ENCODE results near the gene ANKRD22.

The ANKRD22 gene

DNA sequence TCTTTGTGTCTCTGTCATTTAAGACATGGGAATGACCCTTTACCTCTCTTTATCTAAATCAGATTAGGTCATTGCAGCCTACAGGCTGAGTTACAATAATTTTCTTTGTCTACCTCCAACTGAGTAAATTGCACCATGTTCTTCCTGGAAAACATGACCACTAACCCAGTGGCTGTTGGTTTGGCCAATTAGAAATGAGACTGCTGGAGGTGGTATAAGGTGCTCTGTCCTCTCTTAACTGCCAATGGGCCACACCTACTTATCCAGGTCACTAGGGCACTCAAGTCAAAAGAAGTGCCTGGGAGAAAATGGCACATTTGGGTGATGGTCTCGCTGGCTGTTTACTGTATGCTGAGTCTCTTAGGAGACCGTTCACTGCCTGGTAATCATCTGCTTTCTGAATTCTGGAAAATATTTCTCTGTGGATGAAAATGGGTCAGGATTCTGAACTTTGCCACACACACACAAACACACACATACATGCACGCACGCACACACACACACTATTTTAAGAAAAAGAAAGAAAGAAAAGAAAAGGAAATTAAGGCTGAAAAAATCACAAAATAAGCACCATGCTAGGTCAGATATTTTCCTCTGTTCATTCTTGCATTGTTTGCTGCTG is 44.8 kb upstream of the ANKRD22 start:
- Histone ChIP-seq H3K4me3 (IDR thresholded peaks at IDR 0.05; ENCODE audit: insufficient read depth, low read depth, low read length) (no peak overlapping the region), H2AFZ (ENCODE audit: low read depth) (no peak overlapping the region), H3K27ac (no peak overlapping the region), H4K20me1 (ENCODE audit: insufficient read depth) (no peaks in the 10 kb centered on the region), H3K27me3 (ENCODE audit: insufficient read depth, low read depth) (no peaks in the 10 kb centered on the region), H3K4me2 (no peak overlapping the region), H3K4me1 (ENCODE audit: low read depth, poor library complexity, severe bottlenecking) (no peaks in the 10 kb centered on the region), H3K36me3 (ENCODE audit: insufficient read depth) (no peaks in the 10 kb centered on the region), H3K79me2 (ENCODE audit: insufficient read depth, low read depth) (no peaks in the 10 kb centered on the region), H3K9ac (no peak overlapping the region)
- TF ChIP-seq, protein P1, sequence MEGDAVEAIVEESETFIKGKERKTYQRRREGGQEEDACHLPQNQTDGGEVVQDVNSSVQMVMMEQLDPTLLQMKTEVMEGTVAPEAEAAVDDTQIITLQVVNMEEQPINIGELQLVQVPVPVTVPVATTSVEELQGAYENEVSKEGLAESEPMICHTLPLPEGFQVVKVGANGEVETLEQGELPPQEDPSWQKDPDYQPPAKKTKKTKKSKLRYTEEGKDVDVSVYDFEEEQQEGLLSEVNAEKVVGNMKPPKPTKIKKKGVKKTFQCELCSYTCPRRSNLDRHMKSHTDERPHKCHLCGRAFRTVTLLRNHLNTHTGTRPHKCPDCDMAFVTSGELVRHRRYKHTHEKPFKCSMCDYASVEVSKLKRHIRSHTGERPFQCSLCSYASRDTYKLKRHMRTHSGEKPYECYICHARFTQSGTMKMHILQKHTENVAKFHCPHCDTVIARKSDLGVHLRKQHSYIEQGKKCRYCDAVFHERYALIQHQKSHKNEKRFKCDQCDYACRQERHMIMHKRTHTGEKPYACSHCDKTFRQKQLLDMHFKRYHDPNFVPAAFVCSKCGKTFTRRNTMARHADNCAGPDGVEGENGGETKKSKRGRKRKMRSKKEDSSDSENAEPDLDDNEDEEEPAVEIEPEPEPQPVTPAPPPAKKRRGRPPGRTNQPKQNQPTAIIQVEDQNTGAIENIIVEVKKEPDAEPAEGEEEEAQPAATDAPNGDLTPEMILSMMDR (conservative IDR thresholded peaks at IDR 0.05; ENCODE audit: low read depth, low read length) = no peak

DNA sequence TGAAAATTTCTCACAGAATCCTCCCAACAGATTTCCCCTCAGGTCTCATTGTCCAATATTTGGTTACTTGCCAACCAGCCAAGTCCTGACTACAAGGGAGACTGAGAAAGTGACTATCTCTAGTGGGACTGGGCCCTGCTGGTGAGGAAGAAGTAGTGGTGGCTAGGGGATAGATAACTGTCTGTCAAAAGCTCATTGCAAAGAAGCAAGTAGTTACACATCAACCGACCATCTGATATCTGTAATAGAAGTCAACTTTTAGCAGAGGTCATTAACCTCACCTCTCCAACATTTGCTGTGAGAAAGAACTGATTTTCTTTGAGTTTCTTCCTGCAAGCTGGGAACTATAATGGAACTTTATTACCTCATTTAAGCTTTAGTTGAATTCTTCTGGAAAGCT is 43.6 kb upstream of the ANKRD22 start:
- TF ChIP-seq, protein P1 (conservative IDR thresholded peaks at IDR 0.05; ENCODE audit: low read depth, low read length) = no peak
- Histone ChIP-seq H3K27me3 (ENCODE audit: insufficient read depth, low read depth) (no peaks in the 10 kb centered on the region), H3K79me2 (ENCODE audit: insufficient read depth, low read depth) (no peaks in the 10 kb centered on the region), H3K4me1 (ENCODE audit: low read depth, poor library complexity, severe bottlenecking) (no peaks in the 10 kb centered on the region), H4K20me1 (ENCODE audit: insufficient read depth) (no peaks in the 10 kb centered on the region), H2AFZ (ENCODE audit: low read depth) (no peak overlapping the region), H3K4me2 (no peak overlapping the region), H3K9ac (no peak overlapping the region), H3K27ac (no peak overlapping the region), H3K4me3 (IDR thresholded peaks at IDR 0.05; ENCODE audit: insufficient read depth, low read depth, low read length) (no peak overlapping the region), H3K36me3 (ENCODE audit: insufficient read depth) (no peaks in the 10 kb centered on the region)

DNA sequence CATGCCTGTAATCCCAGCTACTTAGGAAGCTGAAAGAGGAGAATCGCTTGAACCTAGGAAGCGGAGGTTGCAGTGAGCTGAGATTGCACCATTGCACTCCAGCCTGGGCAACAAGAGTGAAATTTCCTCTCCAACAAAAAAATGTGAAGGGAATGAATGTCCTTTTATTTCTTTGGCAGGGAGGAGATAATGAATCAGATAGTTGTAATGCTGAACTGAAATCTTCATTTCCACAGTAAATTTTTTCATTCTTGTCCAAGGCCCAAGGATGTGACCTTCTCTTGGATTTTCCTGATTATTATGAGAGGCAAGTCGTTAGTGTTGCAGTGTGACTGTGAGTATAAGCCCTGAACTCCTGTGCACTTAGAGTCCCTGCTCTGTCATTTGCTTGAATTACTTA is 42.0 kb upstream of the ANKRD22 start:
- Histone ChIP-seq H2AFZ (ENCODE audit: low read depth) (no peak overlapping the region), H4K20me1 (ENCODE audit: insufficient read depth) (no peaks in the 10 kb centered on the region), H3K9ac (no peak overlapping the region), H3K79me2 (ENCODE audit: insufficient read depth, low read depth) (no peaks in the 10 kb centered on the region), H3K4me2 (no peak overlapping the region), H3K36me3 (ENCODE audit: insufficient read depth) (no peaks in the 10 kb centered on the region), H3K27me3 (ENCODE audit: insufficient read depth, low read depth) (no peaks in the 10 kb centered on the region), H3K4me1 (ENCODE audit: low read depth, poor library complexity, severe bottlenecking) (no peaks in the 10 kb centered on the region), H3K27ac (no peak overlapping the region), H3K4me3 (IDR thresholded peaks at IDR 0.05; ENCODE audit: insufficient read depth, low read depth, low read length) (no peak overlapping the region)
- TF ChIP-seq, protein P1 (conservative IDR thresholded peaks at IDR 0.05; ENCODE audit: low read depth, low read length) = no peak

DNA sequence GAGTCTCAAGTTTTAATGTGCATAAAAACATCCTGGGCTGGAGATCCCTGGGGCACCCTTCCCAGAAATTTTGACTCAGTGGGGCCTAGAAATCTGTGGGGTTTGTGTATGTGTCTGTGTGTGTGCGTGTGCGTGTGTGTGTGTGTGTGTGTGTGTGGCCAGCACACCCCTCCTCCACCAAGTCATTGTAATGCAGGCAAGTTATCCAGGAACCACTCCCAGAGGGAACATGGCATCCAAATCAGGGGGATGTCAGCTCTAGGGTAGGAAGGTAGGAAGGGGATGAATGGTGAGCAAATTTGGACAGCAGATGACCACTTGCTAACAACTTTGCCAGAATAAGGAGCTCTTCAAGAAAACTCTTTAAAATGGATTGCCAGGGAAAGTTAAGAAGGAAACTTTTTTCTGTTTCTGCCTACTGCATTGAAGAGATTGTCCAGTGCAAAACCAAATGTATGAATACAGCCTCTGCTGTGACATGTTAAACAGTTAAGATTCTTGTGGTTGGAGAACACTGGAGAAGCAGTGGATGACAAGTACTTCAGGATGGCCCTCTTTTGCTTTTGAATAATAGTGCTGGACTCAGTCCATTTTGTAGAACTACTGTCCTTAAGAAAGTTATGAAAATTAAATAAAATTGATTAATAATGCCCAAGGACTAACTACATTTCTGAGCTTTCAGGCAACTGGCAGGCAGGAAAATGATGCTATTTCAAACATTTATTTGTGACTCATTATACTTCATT is 40.8 kb upstream of the ANKRD22 start:
- Histone ChIP-seq H3K27me3 (ENCODE audit: insufficient read depth, low read depth) (no peaks in the 10 kb centered on the region), H4K20me1 (ENCODE audit: insufficient read depth) (no peaks in the 10 kb centered on the region), H3K27ac (no peak overlapping the region), H3K4me3 (IDR thresholded peaks at IDR 0.05; ENCODE audit: insufficient read depth, low read depth, low read length) (no peak overlapping the region), H3K9ac (no peak overlapping the region), H3K36me3 (ENCODE audit: insufficient read depth) (no peaks in the 10 kb centered on the region), H3K79me2 (ENCODE audit: insufficient read depth, low read depth) (no peaks in the 10 kb centered on the region), H3K4me2 (no peak overlapping the region), H2AFZ (ENCODE audit: low read depth) (no peak overlapping the region), H3K4me1 (ENCODE audit: low read depth, poor library complexity, severe bottlenecking) (no peaks in the 10 kb centered on the region)
- TF ChIP-seq, protein P1 (conservative IDR thresholded peaks at IDR 0.05; ENCODE audit: low read depth, low read length) = no peak
